ENCODE data around the gene CDH26. TPM values are rescaled to one million over a fixed set of nuclear protein-coding genes. Genes with fewer than 3 reads are reported as not detected.

Gene CDH26
- under 1 TPM; 0.52 to 0.66 TPM for total RNA-seq

- Mint-ChIP-seq H3K4me1 (no peaks in the 10 kb centered on the region), H3K27ac (no peak within 1 kb of the TSS), H3K27me3 (no peaks in the 10 kb centered on the region), H3K36me3 (no peaks in the 10 kb centered on the region), H3K4me3 (no peak within 1 kb of the TSS), H3K9me3 (no peaks in the 10 kb centered on the region)
- DNase-seq, result no peak
These were observed at the start of gene CDH26 for GRCh38 chr20:59958123-59958522. Gene CDH26 (plus strand): TSS chr20:59958423. CDS start chr20:59958727, 304 bp downstream.

DNA sequence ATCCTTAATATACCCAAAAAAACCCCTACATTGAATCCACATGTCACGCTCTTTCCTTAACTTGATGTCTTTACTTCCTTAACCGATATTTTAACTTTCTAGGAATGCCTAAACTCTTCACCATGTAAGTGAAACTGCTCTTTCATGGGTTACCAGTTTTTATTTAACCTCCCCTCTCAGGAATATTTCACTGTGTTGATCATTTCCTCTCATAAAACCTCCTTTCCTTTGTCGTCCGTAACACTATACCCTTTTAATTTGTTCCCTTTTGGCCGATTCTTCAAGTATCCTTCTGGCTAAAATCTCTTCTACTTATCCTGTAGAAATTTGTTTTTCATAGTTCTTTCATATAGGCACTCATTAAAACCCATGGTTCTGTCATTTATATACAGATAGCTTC is 49.4 kb upstream of the CDH26 start:
- peaks cover 3% of the 10 kb centered on the region for H3K27me3 Mint-ChIP-seq
- DNase-seq, result no peak
- H3K36me3 Mint-ChIP-seq, result no peaks in the 10 kb centered on the region
- no peaks in the 10 kb centered on the region for H3K4me1 Mint-ChIP-seq
- H3K9me3 Mint-ChIP-seq, result no peaks in the 10 kb centered on the region
- no peak overlapping the region for H3K27ac Mint-ChIP-seq
- no peak overlapping the region for H3K4me3 Mint-ChIP-seq

DNA sequence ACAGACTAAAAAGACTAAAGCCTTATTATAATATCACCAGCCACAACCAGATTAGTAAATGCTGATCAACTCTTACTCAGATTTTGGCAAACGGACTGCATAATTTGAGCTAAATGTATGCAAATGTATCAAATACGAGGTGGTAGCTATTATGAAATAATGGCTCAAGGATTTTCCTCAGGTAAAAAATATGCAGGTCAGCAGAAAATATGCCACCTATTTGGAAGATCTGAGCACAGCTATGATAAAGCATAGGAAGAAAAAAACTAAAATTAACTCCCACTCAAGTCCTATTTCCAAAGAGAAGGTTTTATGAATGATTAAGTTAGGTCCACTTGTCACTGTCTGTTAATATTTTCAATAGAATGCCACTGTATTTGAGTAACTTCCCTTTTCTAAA is 47.2 kb upstream of the CDH26 start:
- no peak for DNase-seq
- Mint-ChIP-seq H3K27ac (no peak overlapping the region), H3K27me3 (peaks cover 3% of the 10 kb centered on the region), H3K4me3 (no peak overlapping the region), H3K36me3 (no peaks in the 10 kb centered on the region), H3K4me1 (no peaks in the 10 kb centered on the region), H3K9me3 (no peaks in the 10 kb centered on the region)

DNA sequence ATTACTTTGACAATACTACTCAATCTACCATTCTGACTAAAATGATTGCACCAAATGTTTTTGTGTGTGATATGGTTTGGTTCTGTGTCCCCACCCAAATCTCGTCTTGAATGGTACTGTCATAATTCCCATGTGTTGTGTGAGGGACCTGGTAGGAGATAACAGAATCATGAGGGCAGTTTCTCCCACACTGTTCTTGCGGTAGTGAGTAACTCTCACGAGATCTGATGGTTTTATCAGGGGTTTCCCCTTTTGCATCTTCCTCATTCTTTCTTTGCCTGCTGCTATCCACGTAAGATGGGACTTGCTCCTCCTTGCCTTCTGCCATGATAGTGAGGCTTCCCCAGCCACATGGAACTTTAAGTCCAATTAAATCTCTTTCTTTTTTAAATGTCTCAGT is 45.6 kb upstream of the CDH26 start:
- Mint-ChIP-seq H3K4me3 (no peak overlapping the region), H3K9me3 (no peaks in the 10 kb centered on the region), H3K27me3 (peaks cover 3% of the 10 kb centered on the region), H3K27ac (no peak overlapping the region), H3K4me1 (no peaks in the 10 kb centered on the region), H3K36me3 (no peaks in the 10 kb centered on the region)
- no peak for DNase-seq

DNA sequence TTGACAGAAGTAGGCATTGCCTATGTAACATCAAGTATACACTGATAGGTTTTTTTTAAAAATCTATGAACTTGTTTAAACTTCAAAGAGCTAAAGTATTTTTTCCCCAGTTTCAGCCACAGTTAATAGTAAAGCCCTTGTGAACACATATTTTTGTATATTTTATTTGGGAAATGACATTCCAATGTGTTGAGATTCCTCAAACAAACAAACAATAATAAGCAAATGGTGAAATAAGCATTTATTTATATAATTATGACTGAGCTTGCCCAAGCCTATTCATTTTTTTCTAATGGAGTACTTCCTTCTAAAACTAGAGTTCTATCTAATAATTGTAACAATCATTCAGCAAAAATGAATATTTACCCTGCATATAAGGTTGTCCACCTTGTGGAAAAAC is 37.3 kb upstream of the CDH26 start:
- Mint-ChIP-seq H3K4me1 (peaks cover 1% of the 10 kb centered on the region), H3K4me3 (no peak overlapping the region), H3K9me3 (no peaks in the 10 kb centered on the region), H3K27ac (no peak overlapping the region), H3K36me3 (no peaks in the 10 kb centered on the region), H3K27me3 (peaks cover 8% of the 10 kb centered on the region)
- no peak for DNase-seq

- DNase-seq, result no peak
- H3K9me3 Mint-ChIP-seq, result no peaks in the 10 kb centered on the region
- H3K27ac Mint-ChIP-seq, result no peak overlapping the region
- peaks cover 1% of the 10 kb centered on the region for H3K4me1 Mint-ChIP-seq
- H3K36me3 Mint-ChIP-seq, result no peaks in the 10 kb centered on the region
- no peak overlapping the region for H3K4me3 Mint-ChIP-seq
- peaks cover 8% of the 10 kb centered on the region for H3K27me3 Mint-ChIP-seq
These were observed 34.7 kb upstream of the CDH26 start for GRCh38 chr20:59923514-59923913.

DNA sequence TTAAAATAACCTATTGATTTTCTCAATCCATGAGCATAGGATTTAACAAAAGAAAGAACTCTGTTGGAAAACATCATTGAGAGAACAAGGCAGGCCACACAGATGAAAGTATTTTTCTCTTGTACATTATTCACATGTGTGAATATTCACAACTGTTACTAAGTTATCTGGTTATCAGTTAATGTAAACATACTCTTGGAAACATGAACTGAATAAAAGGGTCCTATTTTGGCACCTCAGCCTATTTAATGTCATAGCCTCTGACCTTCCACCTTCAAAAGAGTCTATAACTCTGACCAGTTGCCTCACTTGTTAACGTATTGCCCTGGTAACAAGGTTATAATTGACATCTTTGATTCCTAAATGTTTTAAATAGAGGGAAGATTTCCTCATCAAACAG is 32.9 kb upstream of the CDH26 start:
- Mint-ChIP-seq H3K36me3 (no peaks in the 10 kb centered on the region), H3K9me3 (no peaks in the 10 kb centered on the region), H3K4me3 (no peak overlapping the region), H3K27me3 (peaks cover 6% of the 10 kb centered on the region), H3K4me1 (peaks cover 9% of the 10 kb centered on the region), H3K27ac (no peak overlapping the region)
- no peak for DNase-seq

DNA sequence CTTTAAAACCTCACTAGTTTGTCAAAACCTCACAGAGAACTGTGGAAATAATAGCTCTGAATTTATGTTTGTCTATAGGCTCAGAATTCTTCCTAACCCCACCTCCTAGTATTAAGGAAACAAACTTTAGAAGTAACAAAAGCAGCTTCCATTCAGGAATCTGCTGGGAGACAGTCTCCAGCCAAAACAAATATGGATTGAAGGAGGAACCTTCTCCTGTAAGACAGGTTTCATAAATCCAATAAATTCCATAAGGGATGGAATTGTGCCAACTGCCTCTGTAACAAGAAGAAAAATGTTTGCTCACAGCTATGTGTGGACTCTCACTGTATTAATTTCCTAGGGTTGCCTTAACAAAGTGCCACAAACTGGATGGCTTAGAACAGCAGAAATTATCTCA is 32.3 kb upstream of the CDH26 start:
- Mint-ChIP-seq H3K4me1 (peaks cover 9% of the 10 kb centered on the region), H3K36me3 (no peaks in the 10 kb centered on the region), H3K9me3 (no peaks in the 10 kb centered on the region), H3K4me3 (no peak overlapping the region), H3K27me3 (peaks cover under 1% of the 10 kb centered on the region), H3K27ac (no peak overlapping the region)
- DNase-seq, result no peak

DNA sequence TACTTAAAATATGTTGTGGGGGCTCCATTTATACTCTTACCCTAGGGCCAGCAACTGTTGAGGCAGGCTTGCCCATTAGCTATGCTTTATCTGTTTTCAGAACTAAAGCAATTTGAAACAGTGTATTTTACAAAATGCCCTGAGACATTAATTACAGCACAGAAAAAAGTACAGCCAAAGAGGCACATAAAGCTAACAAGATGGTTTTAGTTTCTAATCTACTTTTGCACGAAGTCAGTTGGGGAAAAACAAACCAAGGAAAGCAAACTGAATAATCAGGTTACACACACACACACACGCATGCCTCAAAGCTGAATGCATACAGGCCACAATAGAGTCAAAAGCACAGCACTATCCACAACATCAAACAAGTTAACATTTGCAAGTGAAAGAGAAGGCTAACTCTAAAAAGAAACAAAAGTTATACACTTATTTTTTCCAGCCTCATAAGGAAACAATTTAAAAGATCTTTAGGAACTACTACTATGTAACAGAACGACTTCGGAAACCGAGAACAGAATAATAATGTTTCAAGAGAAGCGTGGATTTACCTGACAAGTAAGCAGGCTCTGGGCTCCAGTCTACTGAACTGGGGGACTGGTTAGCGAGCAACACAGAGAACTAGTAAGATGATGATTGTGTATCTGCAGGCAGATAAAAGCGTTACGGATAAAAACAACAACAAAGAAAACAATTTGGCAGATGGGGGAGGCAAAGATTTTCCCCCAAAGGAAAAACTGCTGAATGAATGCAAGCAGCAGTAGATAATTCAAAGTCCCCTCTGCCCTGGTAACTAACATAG is 26.5 kb upstream of the CDH26 start:
- Mint-ChIP-seq H3K27me3 (no peaks in the 10 kb centered on the region), H3K4me1 (peaks cover 23% of the 10 kb centered on the region), H3K36me3 (peaks cover 1% of the 10 kb centered on the region), H3K4me3 (peak overlapping the region; percentile 51), H3K27ac (peak overlapping the region; percentile 83), H3K9me3 (no peaks in the 10 kb centered on the region)
- DNase-seq, result no peak

DNA sequence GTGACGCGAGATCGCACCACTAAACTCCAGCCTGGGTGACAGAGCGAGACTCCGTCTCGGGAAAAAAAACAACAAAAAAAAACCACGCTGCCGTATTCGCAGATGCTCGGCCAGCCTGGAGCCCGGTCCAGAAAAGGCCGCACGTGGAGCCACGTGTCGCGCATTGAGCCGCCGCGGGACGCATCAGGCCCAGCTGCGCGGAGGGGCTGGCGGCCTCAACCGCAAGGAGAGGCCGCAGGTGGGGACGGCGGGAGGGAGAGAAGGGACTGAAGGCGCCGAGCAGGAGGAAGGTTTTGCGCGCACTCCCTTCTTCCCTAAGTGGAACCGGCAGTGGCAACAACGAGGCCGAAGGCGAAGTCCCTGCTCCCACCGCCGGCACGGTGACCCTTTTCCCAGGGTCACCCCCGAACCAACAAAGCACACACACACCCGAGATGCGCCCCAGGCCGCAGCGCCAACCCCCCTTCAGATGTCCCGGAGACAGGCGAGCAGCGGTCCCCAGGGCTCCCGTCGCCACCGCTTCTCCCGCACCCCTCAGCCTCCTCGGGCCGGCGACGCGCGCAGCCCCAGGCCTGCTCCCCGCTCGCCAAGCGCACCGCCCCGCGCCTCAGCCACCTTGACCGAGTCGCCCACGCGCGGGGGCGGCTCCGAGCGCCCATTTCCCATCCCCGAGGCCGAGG is 25.5 kb upstream of the CDH26 start:
- Mint-ChIP-seq H3K4me3 (peak overlapping the region; percentile 29), H3K27me3 (no peaks in the 10 kb centered on the region), H3K9me3 (no peaks in the 10 kb centered on the region), H3K27ac (no peak overlapping the region), H3K4me1 (peaks cover 28% of the 10 kb centered on the region), H3K36me3 (peaks cover 1% of the 10 kb centered on the region)
- DNase-seq, result no peak

DNA sequence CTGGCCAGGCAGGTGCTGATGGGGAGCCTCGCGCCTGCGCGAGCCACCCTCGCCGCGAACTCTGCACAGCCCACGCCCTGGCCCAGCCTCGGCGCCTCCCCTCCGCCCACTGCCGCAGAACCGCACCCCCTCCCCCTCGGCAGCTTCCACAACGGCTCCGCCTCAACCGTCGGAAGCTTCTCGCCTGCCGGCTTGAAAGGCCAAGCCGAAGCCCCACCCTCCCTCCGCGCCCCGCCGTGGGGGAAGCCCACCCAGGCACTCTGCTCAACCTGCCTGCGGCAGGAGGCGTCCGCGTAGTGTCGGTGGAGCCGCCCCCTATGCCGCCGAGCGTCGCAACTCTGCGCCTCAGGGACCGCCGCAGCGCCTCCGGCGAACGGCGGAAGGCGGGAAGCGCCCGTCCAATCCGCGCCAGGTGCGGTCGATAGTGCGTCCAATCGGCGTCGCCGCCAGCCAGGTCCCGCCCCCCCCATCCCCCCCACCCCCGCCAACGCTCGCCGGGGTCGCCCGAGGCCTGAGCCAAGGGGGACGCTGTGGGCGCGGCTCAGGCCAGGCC is 24.9 kb upstream of the CDH26 start, which contains the start of gene SYCP2:
SYCP2 (minus strand) TSS at position 342 of the 553 bp plus-strand sequence. CDS start 11,224 bp downstream, outside the sequence.
- Mint-ChIP-seq H3K36me3 (peaks cover 5% of the 10 kb centered on the region), H3K9me3 (no peaks in the 10 kb centered on the region), H3K4me3 (peak within 1 kb of the TSS; percentile 73), H3K4me1 (peaks cover 34% of the 10 kb centered on the region), H3K27me3 (no peaks in the 10 kb centered on the region), H3K27ac (peak within 1 kb of the TSS; percentile 75)
- DNase-seq, result peak; percentile 69

- peaks cover 10% of the 10 kb centered on the region for H3K36me3 Mint-ChIP-seq
- H3K27me3 Mint-ChIP-seq, result no peaks in the 10 kb centered on the region
- peak overlapping the region; percentile 73 for H3K4me3 Mint-ChIP-seq
- DNase-seq, result peak; percentile 85
- peak overlapping the region; percentile 75 for H3K27ac Mint-ChIP-seq
- H3K9me3 Mint-ChIP-seq, result peaks cover 1% of the 10 kb centered on the region
- peaks cover 36% of the 10 kb centered on the region for H3K4me1 Mint-ChIP-seq
These were observed 24.2 kb upstream of the CDH26 start for GRCh38 chr20:59933849-59934585.

GRCh38 chr20:59935457-59936185 is 22.6 kb upstream of the CDH26 start:
- Mint-ChIP-seq H3K4me1 (peaks cover 32% of the 10 kb centered on the region), H3K4me3 (no peak overlapping the region), H3K27me3 (no peaks in the 10 kb centered on the region), H3K36me3 (peaks cover 10% of the 10 kb centered on the region), H3K9me3 (peaks cover 1% of the 10 kb centered on the region), H3K27ac (no peak overlapping the region)
- DNase-seq, result no peak

GRCh38 chr20:59936409-59936808 is 21.8 kb upstream of the CDH26 start:
- DNase-seq, result no peak
- no peaks in the 10 kb centered on the region for H3K27me3 Mint-ChIP-seq
- H3K9me3 Mint-ChIP-seq, result peaks cover 1% of the 10 kb centered on the region
- peaks cover 14% of the 10 kb centered on the region for H3K36me3 Mint-ChIP-seq
- no peak overlapping the region for H3K4me3 Mint-ChIP-seq
- no peak overlapping the region for H3K27ac Mint-ChIP-seq
- peaks cover 37% of the 10 kb centered on the region for H3K4me1 Mint-ChIP-seq
